Measurements from ENCODE around the gene RTKN. TPM values are rescaled to one million over a fixed set of nuclear protein-coding genes. Genes with fewer than 3 reads are reported as not detected.
A peak's percentile ranks its signal among the peaks of the same experiment; 100 is the strongest.

RTKN gene
- total and polyA plus RNA-seq, 2 of the 13 experiments (the other 11 are each of a cell fraction or from before 2014, with no cell fraction given) = 159 to 166 TPM

DNA sequence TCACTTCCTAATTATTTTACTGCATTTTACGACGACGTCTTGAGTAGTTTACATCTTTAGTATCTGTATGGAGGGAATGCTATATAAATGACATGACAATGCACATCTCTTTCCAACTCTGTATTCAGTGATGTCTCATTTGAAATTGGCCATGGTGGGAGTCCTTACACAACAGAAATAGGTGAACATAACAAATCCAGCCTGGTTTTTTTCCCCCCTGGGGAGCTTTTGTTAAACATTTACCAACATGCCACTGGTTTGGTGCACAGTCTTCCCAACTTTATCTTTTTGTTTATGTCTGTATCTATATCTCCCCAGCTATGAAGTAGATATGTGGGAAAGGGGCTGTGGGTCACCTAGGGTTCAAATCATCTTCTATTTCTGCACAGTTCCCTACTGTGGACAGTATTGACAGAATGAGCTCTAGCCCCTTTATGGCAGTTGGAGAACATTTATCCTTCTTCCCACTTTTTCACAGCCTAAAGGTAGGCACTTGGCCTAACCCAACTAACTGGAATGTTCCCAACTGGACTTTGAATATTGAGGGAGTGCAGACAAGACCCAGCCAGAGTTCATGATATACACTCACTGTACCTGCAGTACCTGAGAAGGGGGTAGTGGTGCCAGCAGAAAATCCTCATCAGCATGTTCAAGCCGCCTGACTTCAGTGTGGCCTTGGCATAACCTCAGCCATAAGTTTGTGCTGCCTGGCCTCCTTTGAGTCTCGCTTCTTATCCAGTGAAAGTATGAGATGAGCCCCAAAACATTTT, 5.7 kb upstream of the RTKN start (continued):
- TF ChIP-seq, protein P1, sequence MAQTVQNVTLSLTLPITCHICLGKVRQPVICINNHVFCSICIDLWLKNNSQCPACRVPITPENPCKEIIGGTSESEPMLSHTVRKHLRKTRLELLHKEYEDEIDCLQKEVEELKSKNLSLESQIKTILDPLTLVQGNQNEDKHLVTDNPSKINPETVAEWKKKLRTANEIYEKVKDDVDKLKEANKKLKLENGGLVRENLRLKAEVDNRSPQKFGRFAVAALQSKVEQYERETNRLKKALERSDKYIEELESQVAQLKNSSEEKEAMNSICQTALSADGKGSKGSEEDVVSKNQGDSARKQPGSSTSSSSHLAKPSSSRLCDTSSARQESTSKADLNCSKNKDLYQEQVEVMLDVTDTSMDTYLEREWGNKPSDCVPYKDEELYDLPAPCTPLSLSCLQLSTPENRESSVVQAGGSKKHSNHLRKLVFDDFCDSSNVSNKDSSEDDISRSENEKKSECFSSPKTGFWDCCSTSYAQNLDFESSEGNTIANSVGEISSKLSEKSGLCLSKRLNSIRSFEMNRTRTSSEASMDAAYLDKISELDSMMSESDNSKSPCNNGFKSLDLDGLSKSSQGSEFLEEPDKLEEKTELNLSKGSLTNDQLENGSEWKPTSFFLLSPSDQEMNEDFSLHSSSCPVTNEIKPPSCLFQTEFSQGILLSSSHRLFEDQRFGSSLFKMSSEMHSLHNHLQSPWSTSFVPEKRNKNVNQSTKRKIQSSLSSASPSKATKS (CRISPR knock-in tag; IDR thresholded peaks at IDR 0.05) = 0 out of 2 replicates have a peak, but pooled peaks have one; percentile 32
- TF ChIP-seq RFX1 (IDR thresholded peaks at IDR 0.05) (no peak), GTF2F1 (IDR thresholded peaks at IDR 0.05; ENCODE audit: low read length) (no peak), ZNF780A (CRISPR knock-in tag; IDR thresholded peaks at IDR 0.05) (no peak), ZSCAN9 (CRISPR knock-in tag; IDR thresholded peaks at IDR 0.05; ENCODE audit: borderline replicate concordance) (peak; percentile 73; the same call in 1 of the 2 replicates), KDM4B (CRISPR knock-in tag; IDR thresholded peaks at IDR 0.05) (no peak), ZNF329 (CRISPR knock-in tag; IDR thresholded peaks at IDR 0.05; ENCODE audit: low read depth) (no peak), RBM22 (optimal IDR thresholded peaks at IDR 0.05; ENCODE audit: low read length) (no peak), ZNF382 (CRISPR knock-in tag; IDR thresholded peaks at IDR 0.05; ENCODE audit: borderline replicate concordance) (no peak), ZNF615 (CRISPR knock-in tag; IDR thresholded peaks at IDR 0.05; ENCODE audit: borderline replicate concordance) (no peak), TSC22D2 (CRISPR knock-in tag; IDR thresholded peaks at IDR 0.05; ENCODE audit: borderline replicate concordance) (no peak), MAZ (IDR thresholded peaks at IDR 0.05; ENCODE audit: borderline replicate concordance, low read depth, low read length) (no peak), MAZ (CRISPR knock-in tag; IDR thresholded peaks at IDR 0.05; ENCODE audit: low read depth) (0 out of 2 replicates have a peak, but pooled peaks have one; percentile 16), ZNF775 (CRISPR knock-in tag; IDR thresholded peaks at IDR 0.05; ENCODE audit: borderline replicate concordance) (no peak), ETV5 (CRISPR knock-in tag; IDR thresholded peaks at IDR 0.05; ENCODE audit: borderline replicate concordance) (no peak), GRHL1 (CRISPR knock-in tag; conservative IDR thresholded peaks at IDR 0.05) (no peak), ZNF782 (CRISPR knock-in tag; IDR thresholded peaks at IDR 0.05; ENCODE audit: borderline replicate concordance) (no peak), SALL2 (CRISPR knock-in tag; IDR thresholded peaks at IDR 0.05) (no peak), GLI4 (CRISPR knock-in tag; IDR thresholded peaks at IDR 0.05; ENCODE audit: borderline replicate concordance) (no peak), SMARCE1 (IDR thresholded peaks at IDR 0.05; ENCODE audit: borderline replicate concordance) (no peak)
- TF ChIP-seq, protein P2, sequence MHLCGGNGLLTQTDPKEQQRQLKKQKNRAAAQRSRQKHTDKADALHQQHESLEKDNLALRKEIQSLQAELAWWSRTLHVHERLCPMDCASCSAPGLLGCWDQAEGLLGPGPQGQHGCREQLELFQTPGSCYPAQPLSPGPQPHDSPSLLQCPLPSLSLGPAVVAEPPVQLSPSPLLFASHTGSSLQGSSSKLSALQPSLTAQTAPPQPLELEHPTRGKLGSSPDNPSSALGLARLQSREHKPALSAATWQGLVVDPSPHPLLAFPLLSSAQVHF (CRISPR knock-in tag; IDR thresholded peaks at IDR 0.05) = no peak
- TF ChIP-seq, protein P3, sequence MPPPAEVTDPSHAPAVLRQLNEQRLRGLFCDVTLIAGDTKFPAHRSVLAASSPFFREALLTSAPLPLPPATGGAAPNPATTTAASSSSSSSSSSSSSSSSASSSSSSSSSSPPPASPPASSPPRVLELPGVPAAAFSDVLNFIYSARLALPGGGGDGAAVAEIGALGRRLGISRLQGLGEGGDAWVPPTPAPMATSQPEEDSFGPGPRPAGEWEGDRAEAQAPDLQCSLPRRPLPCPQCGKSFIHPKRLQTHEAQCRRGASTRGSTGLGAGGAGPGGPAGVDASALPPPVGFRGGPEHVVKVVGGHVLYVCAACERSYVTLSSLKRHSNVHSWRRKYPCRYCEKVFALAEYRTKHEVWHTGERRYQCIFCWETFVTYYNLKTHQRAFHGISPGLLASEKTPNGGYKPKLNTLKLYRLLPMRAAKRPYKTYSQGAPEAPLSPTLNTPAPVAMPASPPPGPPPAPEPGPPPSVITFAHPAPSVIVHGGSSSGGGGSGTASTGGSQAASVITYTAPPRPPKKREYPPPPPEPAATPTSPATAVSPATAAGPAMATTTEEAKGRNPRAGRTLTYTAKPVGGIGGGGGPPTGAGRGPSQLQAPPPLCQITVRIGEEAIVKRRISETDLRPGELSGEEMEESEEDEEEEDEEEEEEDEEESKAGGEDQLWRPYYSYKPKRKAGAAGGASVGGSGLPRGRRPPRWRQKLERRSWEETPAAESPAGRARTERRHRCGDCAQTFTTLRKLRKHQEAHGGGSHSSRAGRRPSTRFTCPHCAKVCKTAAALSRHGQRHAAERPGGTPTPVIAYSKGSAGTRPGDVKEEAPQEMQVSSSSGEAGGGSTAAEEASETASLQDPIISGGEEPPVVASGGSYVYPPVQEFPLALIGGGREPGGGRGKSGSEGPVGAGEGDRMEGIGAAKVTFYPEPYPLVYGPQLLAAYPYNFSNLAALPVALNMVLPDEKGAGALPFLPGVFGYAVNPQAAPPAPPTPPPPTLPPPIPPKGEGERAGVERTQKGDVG (CRISPR knock-in tag; IDR thresholded peaks at IDR 0.05; ENCODE audit: borderline replicate concordance) = no peak
